ENCODE results near the gene RSU1. TPM values are rescaled to one million over a fixed set of nuclear protein-coding genes. Genes with fewer than 3 reads are reported as not detected.
A peak's percentile ranks its signal among the peaks of the same experiment; 100 is the strongest.

The RSU1 gene
- total RNA-seq, 1 experiment from 2014 or later = 44.5 TPM

- POLR2A ChIA-PET (ENCODE audit: unreplicated experiment) = interaction anchor here (0.6 kb wide), 1 partner anchor 25 kb away, joined by 6 read pairs; no protein-coding TSS in a partner anchor
- Histone ChIP-seq H3K27ac (no peak overlapping the region), H4K20me1 (ENCODE audit: insufficient read depth) (no peaks in the 10 kb centered on the region)
These were observed 190.5 kb downstream of the RSU1 start for GRCh38 chr10:16626697-16627096.

GRCh38 chr10:16612981-16613355 is 204.3 kb downstream of the RSU1 start:
- no peaks in the 10 kb centered on the region for H3K36me3 ChIP-seq (ENCODE audit: low read depth)
- no peak overlapping the region for H3K4me2 ChIP-seq
- H3K4me1 ChIP-seq (replicated peaks; ENCODE audit: insufficient read depth) = no peaks in the 10 kb centered on the region
- no peaks in the 10 kb centered on the region for H3K9me3 ChIP-seq (ENCODE audit: insufficient read depth, low read depth)
- H2AFZ ChIP-seq = no peak overlapping the region
- no peaks in the 10 kb centered on the region for H3K79me2 ChIP-seq (ENCODE audit: low read depth)
- intact Hi-C loops (cut with micrococcal nuclease; ENCODE audit: unreplicated experiment) = loop anchor here (2.0 kb wide), 1 partner anchor 58 kb away; no protein-coding TSS in a partner anchor
- BruUV-seq (replicated peaks) = no TSS peak
- no peaks in the 10 kb centered on the region for H3K9me2 ChIP-seq (ENCODE audit: insufficient read depth)
- TF ChIP-seq EZH2 (IDR thresholded peaks at IDR 0.05; ENCODE audit: low read depth) = no peak
- TF ChIP-seq CTCF (conservative IDR thresholded peaks at IDR 0.05) = no peak
- ChIA-PET POLR2A (ENCODE audit: unreplicated experiment) (no interaction called here), CTCF (no interaction called here)
- H4K20me1 ChIP-seq (ENCODE audit: insufficient read depth) = no peaks in the 10 kb centered on the region; the same call in none of the 2 replicates
- no peak overlapping the region for H3K27ac ChIP-seq
- no peak for DNase-seq
- H3K27me3 ChIP-seq (ENCODE audit: insufficient read depth, low read depth) = no peaks in the 10 kb centered on the region
- no peak overlapping the region for H3K4me3 ChIP-seq
- H3F3A ChIP-seq (ENCODE audit: insufficient read depth, low read depth) = no peaks in the 10 kb centered on the region

More at GRCh38 chr10:16626697-16627096, 190.5 kb downstream of the RSU1 start:
- CTCF ChIA-PET = no interaction called here
- TF ChIP-seq EZH2 (IDR thresholded peaks at IDR 0.05; ENCODE audit: low read depth) (no peak), CTCF (conservative IDR thresholded peaks at IDR 0.05) (no peak)
- H3K4me2 ChIP-seq = no peak overlapping the region
- no peaks in the 10 kb centered on the region for H3K27me3 ChIP-seq (ENCODE audit: insufficient read depth, low read depth)
- H3K4me1 ChIP-seq (replicated peaks; ENCODE audit: insufficient read depth) = no peaks in the 10 kb centered on the region
- H3K36me3 ChIP-seq (ENCODE audit: low read depth) = no peaks in the 10 kb centered on the region
- no peak overlapping the region for H2AFZ ChIP-seq
- H3K79me2 ChIP-seq (ENCODE audit: low read depth) = no peaks in the 10 kb centered on the region
- no peak overlapping the region for H3K4me3 ChIP-seq
- no TSS peak for BruUV-seq (replicated peaks)
- intact Hi-C loops (cut with micrococcal nuclease; ENCODE audit: unreplicated experiment) = no loop called here
- no peak for DNase-seq
- no peaks in the 10 kb centered on the region for H3F3A ChIP-seq (ENCODE audit: insufficient read depth, low read depth)
- H3K9me3 ChIP-seq (ENCODE audit: insufficient read depth, low read depth) = no peaks in the 10 kb centered on the region
- H3K9me2 ChIP-seq (ENCODE audit: insufficient read depth) = no peaks in the 10 kb centered on the region

GRCh38 chr10:16612115-16612980 is 204.9 kb downstream of the RSU1 start:
- no peak overlapping the region for H3K4me2 ChIP-seq
- no peaks in the 10 kb centered on the region for H3K9me2 ChIP-seq (ENCODE audit: insufficient read depth)
- no peak overlapping the region for H3K27ac ChIP-seq
- peak in 1 of 2 experiments; percentile 7 for DNase-seq
- H3F3A ChIP-seq (ENCODE audit: insufficient read depth, low read depth) = no peaks in the 10 kb centered on the region
- intact Hi-C loops (cut with micrococcal nuclease; ENCODE audit: unreplicated experiment) = loop anchor here (2.0 kb wide), 1 partner anchor 58 kb away; no protein-coding TSS in a partner anchor
- no peaks in the 10 kb centered on the region for H3K27me3 ChIP-seq (ENCODE audit: insufficient read depth, low read depth)
- CTCF ChIA-PET = no interaction called here
- no peaks in the 10 kb centered on the region; the same call in none of the 2 replicates for H4K20me1 ChIP-seq (ENCODE audit: insufficient read depth)
- H3K36me3 ChIP-seq (ENCODE audit: low read depth) = no peaks in the 10 kb centered on the region
- no TSS peak for BruUV-seq (replicated peaks)
- TF ChIP-seq EZH2 (IDR thresholded peaks at IDR 0.05; ENCODE audit: low read depth) = no peak
- no peaks in the 10 kb centered on the region for H3K79me2 ChIP-seq (ENCODE audit: low read depth)
- H3K4me1 ChIP-seq (replicated peaks; ENCODE audit: insufficient read depth) = no peaks in the 10 kb centered on the region
- H3K9me3 ChIP-seq (ENCODE audit: insufficient read depth, low read depth) = no peaks in the 10 kb centered on the region
- H3K4me3 ChIP-seq = no peak overlapping the region
- POLR2A ChIA-PET (ENCODE audit: unreplicated experiment) = no interaction called here
- H2AFZ ChIP-seq = no peak overlapping the region

Measured in PC-9 (cell line).